MM.1S (cell line): ENCODE measurements around the gene DHX9.

ENCODE experiments used
- DNase-seq: peaks from one replicate; pipeline ENCODE4 v3.0.0-alpha.2; 2015
- H2AFZ ChIP-seq: fragments of 300-600 bp; sonication (generic); 2 replicates; pipeline ENCODE4 v1.6.0; 2016; ENCODE audit warnings: antibody characterized with exemption, low read length
- H3F3A ChIP-seq: fragments of 300-600 bp; sonication (generic); 2 replicates; pipeline ENCODE4 v1.6.1; 2016; ENCODE audit warnings: mild to moderate bottlenecking, antibody characterized with exemption, low read length, moderate library complexity, mixed read lengths; ENCODE audit not compliant: insufficient read depth
- H3K27ac ChIP-seq: fragments of 300-600 bp; sonication (generic); 2 replicates; pipeline ENCODE4 v1.5.1; 2016; ENCODE audit warnings: mild to moderate bottlenecking, low read length
- H3K27me3 ChIP-seq: fragments of 300-600 bp; sonication (generic); replicated peaks from 2 replicates; pipeline ENCODE4 v1.6.0; 2016; ENCODE audit warnings: low read length; ENCODE audit not compliant: insufficient read depth
- H3K36me3 ChIP-seq: fragments of 300-600 bp; sonication (generic); replicated peaks from 2 replicates; pipeline ENCODE4 v1.6.1; 2016; ENCODE audit warnings: mild to moderate bottlenecking, low read length, mixed read lengths; ENCODE audit not compliant: insufficient read depth
- H3K4me1 ChIP-seq: fragments of 300-600 bp; sonication (generic); 2 replicates; pipeline ENCODE4 v1.6.1; 2016; ENCODE audit warnings: low read length, mixed read lengths
- H3K4me2 ChIP-seq: fragments of 300-600 bp; sonication (generic); 2 replicates; pipeline ENCODE4 v1.6.0; 2016; ENCODE audit warnings: low read depth, low read length
- H3K4me3 ChIP-seq: fragments of 300-600 bp; sonication (generic); 2 replicates; pipeline ENCODE4 v1.5.1; 2016; ENCODE audit warnings: low read length, mixed read lengths
- H3K79me2 ChIP-seq: fragments of 300-600 bp; sonication (generic); 2 replicates; pipeline ENCODE4 v1.6.1; 2016; ENCODE audit warnings: mixed run types, low read length, mixed read lengths
- H3K9ac ChIP-seq: fragments of 300-600 bp; sonication (generic); 2 replicates; pipeline ENCODE4 v1.6.1; 2016; ENCODE audit warnings: low read length, mixed read lengths
- H3K9me2 ChIP-seq: fragments of 300-600 bp; sonication (generic); replicated peaks from 2 replicates; pipeline ENCODE4 v1.6.1; 2016; ENCODE audit warnings: mild to moderate bottlenecking, low read length, mixed read lengths; ENCODE audit not compliant: insufficient read depth
- H3K9me3 ChIP-seq: fragments of 300-600 bp; sonication (generic); replicated peaks from 2 replicates; pipeline ENCODE4 v1.6.1; 2016; ENCODE audit warnings: mild to moderate bottlenecking, low read length, mixed read lengths; ENCODE audit not compliant: insufficient read depth
- H4K20me1 ChIP-seq: fragments of 300-600 bp; sonication (generic); 2 replicates; pipeline ENCODE4 v1.6.1; 2016; ENCODE audit warnings: mild to moderate bottlenecking, low read length, moderate library complexity, mixed read lengths; ENCODE audit not compliant: insufficient read depth
- CTCF ChIP-seq: fragments of 300-600 bp; sonication (generic); IDR thresholded peaks from 2 replicates; pipeline ENCODE4 v1.5.1; 2016; ENCODE audit warnings: antibody characterized with exemption, low read length, mixed read lengths
- EZH2 ChIP-seq: fragments of 300-600 bp; sonication (generic); optimal IDR thresholded peaks from 2 replicates; pipeline ENCODE3; 2017; ENCODE audit warnings: low read depth, mild to moderate bottlenecking, antibody characterized with exemption, low read length, mixed read lengths
- EZH2phosphoT487 ChIP-seq: fragments of 300-600 bp; sonication (generic); IDR thresholded peaks from 2 replicates; pipeline ENCODE4 v1.6.1; 2018; ENCODE audit warnings: antibody characterized with exemption, low read length

Gene DHX9

GRCh38 chr1:182851825-182852224, 12.7 kb downstream of the DHX9 start:
- Histone ChIP-seq H3K9me2 (no peaks in the 10 kb centered on the region), H3K4me1 (no peaks in the 10 kb centered on the region), H3K36me3 (peaks cover 51% of the 10 kb centered on the region), H2AFZ (no peak overlapping the region), H3K27me3 (no peaks in the 10 kb centered on the region), H3K4me2 (no peak overlapping the region), H3K4me3 (no peak overlapping the region), H3K9ac (no peak overlapping the region), H3K27ac (no peak overlapping the region), H3F3A (peaks cover 3% of the 10 kb centered on the region; the same call in 1 of the 2 replicates), H3K79me2 (peaks cover 96% of the 10 kb centered on the region), H4K20me1 (peaks cover 41% of the 10 kb centered on the region), H3K9me3 (no peaks in the 10 kb centered on the region)
- DNase-seq, result no peak
- TF ChIP-seq EZH2phosphoT487 (no peak), EZH2 (no peak), CTCF (no peak)

- no peaks in the 10 kb centered on the region for H3F3A ChIP-seq
- H3K4me2 ChIP-seq, result no peak overlapping the region
- peaks cover 79% of the 10 kb centered on the region for H3K79me2 ChIP-seq
- H3K9me3 ChIP-seq, result no peaks in the 10 kb centered on the region
- H3K27me3 ChIP-seq, result no peaks in the 10 kb centered on the region
- no peak overlapping the region for H2AFZ ChIP-seq
- no peak overlapping the region for H3K27ac ChIP-seq
- H3K4me1 ChIP-seq, result no peaks in the 10 kb centered on the region
- H3K9ac ChIP-seq, result no peak overlapping the region
- no peak for TF ChIP-seq EZH2
- H3K36me3 ChIP-seq, result peaks cover 75% of the 10 kb centered on the region
- H3K4me3 ChIP-seq, result no peak overlapping the region
- peaks cover 13% of the 10 kb centered on the region for H4K20me1 ChIP-seq
- DNase-seq, result no peak
- no peaks in the 10 kb centered on the region for H3K9me2 ChIP-seq
Measured at GRCh38 chr1:182855911-182856310, 16.8 kb downstream of the DHX9 start.

- TF ChIP-seq CTCF (no peak), EZH2phosphoT487 (no peak), EZH2 (no peak)
- Histone ChIP-seq H3K27ac (no peak overlapping the region), H3K9ac (no peak overlapping the region), H3K79me2 (peaks cover 66% of the 10 kb centered on the region), H3K27me3 (no peaks in the 10 kb centered on the region), H3K4me1 (no peaks in the 10 kb centered on the region), H3K36me3 (peaks cover 75% of the 10 kb centered on the region), H3K4me3 (no peak overlapping the region), H4K20me1 (peaks cover 7% of the 10 kb centered on the region), H3K4me2 (no peak overlapping the region), H3K9me3 (no peaks in the 10 kb centered on the region), H2AFZ (no peak overlapping the region), H3F3A (no peaks in the 10 kb centered on the region), H3K9me2 (no peaks in the 10 kb centered on the region)
- DNase-seq, result no peak
Measured at GRCh38 chr1:182857212-182857611, 18.1 kb downstream of the DHX9 start.

- Histone ChIP-seq H3F3A (no peaks in the 10 kb centered on the region), H4K20me1 (no peaks in the 10 kb centered on the region), H3K4me2 (no peak overlapping the region), H3K27me3 (no peaks in the 10 kb centered on the region), H3K4me1 (no peaks in the 10 kb centered on the region), H3K79me2 (peaks cover 48% of the 10 kb centered on the region), H2AFZ (no peak overlapping the region), H3K36me3 (peaks cover 64% of the 10 kb centered on the region), H3K9me3 (no peaks in the 10 kb centered on the region), H3K27ac (no peak overlapping the region), H3K4me3 (no peak overlapping the region), H3K9ac (no peak overlapping the region), H3K9me2 (no peaks in the 10 kb centered on the region)
- DNase-seq, result no peak
- no peak for TF ChIP-seq EZH2phosphoT487
- no peak for TF ChIP-seq EZH2
- no peak for TF ChIP-seq CTCF
Measured at GRCh38 chr1:182860658-182861057, 21.5 kb downstream of the DHX9 start.
